ENCODE measurements around the gene SLC16A12.

- TF ChIP-seq CTCF (IDR thresholded peaks at IDR 0.05) (no peak), POLR2A (IDR thresholded peaks at IDR 0.05) (no peak)
Observed at GRCh38 chr10:89490596-89491335, 44.6 kb downstream of the SLC16A12 start.
